GM23338 (cell line): Measurements from ENCODE around the gene IL7R. TPM values are rescaled to one million over a fixed set of nuclear protein-coding genes. Genes with fewer than 3 reads are reported as not detected.

Experiments
- ATAC-seq: fragments of 200-7000 bp; cut with Tn5 transposase; 3 replicates; pipeline ENCODE4 v1.9.1; 2020
- DNase-seq: peaks from one replicate; pipeline ENCODE4 v3.0.0-alpha.2; 2015; ENCODE audit warnings: low spot score
- H2AFZ ChIP-seq: fragments of 200-600 bp; sonication (generic); 2 replicates; pipeline ENCODE4 v1.8.0; 2016; ENCODE audit warnings: antibody characterized with exemption, mild to moderate bottlenecking, moderate library complexity
- H3F3A ChIP-seq: fragments of 200-600 bp; sonication (generic); replicated peaks from 2 replicates; pipeline ENCODE4 v1.8.0; 2017; ENCODE audit warnings: antibody characterized with exemption, mixed run types, low read depth
- H3K27ac ChIP-seq: fragments of 200-600 bp; sonication (generic); 2 replicates; pipeline ENCODE4 v1.6.1; 2016; ENCODE audit warnings: low read depth
- H3K27me3 ChIP-seq: fragments of 200-600 bp; sonication (generic); 2 replicates; pipeline ENCODE4 v1.8.0; 2016; ENCODE audit warnings: mild to moderate bottlenecking, mixed run types, moderate library complexity; ENCODE audit not compliant: insufficient read depth
- H3K36me3 ChIP-seq: fragments of 200-600 bp; sonication (generic); 2 replicates; pipeline ENCODE4 v1.8.0; 2016; ENCODE audit warnings: mild to moderate bottlenecking; ENCODE audit not compliant: insufficient read depth
- H3K4me1 ChIP-seq: fragments of 200-600 bp; sonication (generic); 2 replicates; pipeline ENCODE4 v1.8.0; 2016; ENCODE audit warnings: mild to moderate bottlenecking, moderate library complexity; ENCODE audit not compliant: insufficient read depth
- H3K4me2 ChIP-seq: fragments of 200-600 bp; sonication (generic); 2 replicates; pipeline ENCODE4 v1.7.1; 2017; ENCODE audit warnings: mixed run types
- H3K4me3 ChIP-seq: fragments of 200-600 bp; sonication (generic); 2 replicates; pipeline ENCODE4 v1.6.1; 2016; ENCODE audit warnings: mixed run types
- H3K79me2 ChIP-seq: fragments of 200-600 bp; sonication (generic); replicated peaks from 2 replicates; pipeline ENCODE4 v1.8.0; 2017; ENCODE audit warnings: mild to moderate bottlenecking; ENCODE audit not compliant: insufficient read depth
- H3K9me2 ChIP-seq: fragments of 200-600 bp; sonication (generic); 2 replicates; pipeline ENCODE4 v1.8.0; 2017; ENCODE audit not compliant: insufficient read depth
- H4K20me1 ChIP-seq: fragments of 200-600 bp; sonication (generic); replicated peaks from 2 replicates; pipeline ENCODE4 v1.8.0; 2017; ENCODE audit warnings: mild to moderate bottlenecking; ENCODE audit not compliant: insufficient read depth
- H3K27ac Mint-ChIP-seq: 2 replicates; pipeline ENCODE4 v1.8.0; 2020; ENCODE audit warnings: inconsistent platforms, mild to moderate bottlenecking, moderate library complexity, mixed read lengths
- H3K27me3 Mint-ChIP-seq: 3 replicates; pipeline ENCODE4 v1.8.0; 2022; ENCODE audit warnings: low read depth, mild to moderate bottlenecking, moderate library complexity, mixed read lengths, inconsistent platforms; ENCODE audit not compliant: insufficient read depth, poor library complexity
- H3K36me3 Mint-ChIP-seq: 3 replicates; pipeline ENCODE4 v1.8.0; 2021; ENCODE audit warnings: low read depth, mild to moderate bottlenecking, inconsistent platforms, moderate library complexity, mixed read lengths
- H3K4me1 Mint-ChIP-seq: 3 replicates; pipeline ENCODE4 v1.8.0; 2020; ENCODE audit warnings: mild to moderate bottlenecking, inconsistent platforms, mixed read lengths
- H3K4me3 Mint-ChIP-seq: 3 replicates; pipeline ENCODE4 v1.8.0; 2021; ENCODE audit warnings: moderate library complexity, mild to moderate bottlenecking, inconsistent platforms, mixed read lengths
- H3K9me3 Mint-ChIP-seq: 3 replicates; pipeline ENCODE4 v1.8.0; 2020; ENCODE audit warnings: moderate library complexity, mild to moderate bottlenecking, inconsistent platforms, mixed read lengths
- CREB1 ChIP-seq: fragments of 250-450 bp; sonication (Bioruptor Pico); IDR thresholded peaks from 2 replicates; pipeline ENCODE4 v1.5.0; 2020; ENCODE audit warnings: low read depth, mild to moderate bottlenecking, moderate library complexity
- CTCF ChIP-seq, 2 experiments: fragments of 200-600 bp in 1 of 2; sonication (generic) in 1 of 2; conservative IDR thresholded peaks; 2 replicates each; pipeline versions ENCODE4 v1.5.1 to v1.6.1; 2016 to 2017; ENCODE audit warnings: antibody characterized with exemption in 2 of 2, low read depth in 2 of 2, mild to moderate bottlenecking in 2 of 2, moderate library complexity in 1 of 2
- ETS1 ChIP-seq: IDR thresholded peaks from 2 replicates; pipeline ENCODE4 v1.6.1; 2016; ENCODE audit warnings: antibody characterized with exemption
- EZH2 ChIP-seq: fragments of 200-600 bp; sonication (generic); IDR thresholded peaks from one replicate; pipeline ENCODE4 v1.8.0; 2017; ENCODE audit warnings: antibody characterized with exemption, mild to moderate bottlenecking, low read depth; ENCODE audit not compliant: unreplicated experiment
- EZH2phosphoT487 ChIP-seq: fragments of 200-600 bp; sonication (generic); IDR thresholded peaks from one replicate; pipeline ENCODE4 v1.8.1; 2018; ENCODE audit warnings: antibody characterized with exemption; ENCODE audit not compliant: unreplicated experiment
- JUNB ChIP-seq: IDR thresholded peaks from one replicate; pipeline ENCODE4 v1.6.1; 2016; ENCODE audit warnings: antibody characterized with exemption; ENCODE audit not compliant: unreplicated experiment
- NANOG ChIP-seq: IDR thresholded peaks from 2 replicates; pipeline ENCODE4 v1.6.1; 2016; ENCODE audit warnings: antibody characterized with exemption, borderline replicate concordance
- POLR2AphosphoS5 ChIP-seq: IDR thresholded peaks from 2 replicates; pipeline ENCODE4 v1.6.1; 2016; ENCODE audit warnings: antibody characterized with exemption, low read depth
- REST ChIP-seq: IDR thresholded peaks from one replicate; pipeline ENCODE4 v1.6.1; 2018; ENCODE audit warnings: antibody characterized with exemption; ENCODE audit not compliant: unreplicated experiment
- ZNF462 ChIP-seq: fragments of 250-450 bp; sonication (Bioruptor Pico); IDR thresholded peaks from 2 replicates; pipeline ENCODE4 v1.5.0; 2020; ENCODE audit warnings: mild to moderate bottlenecking, moderate library complexity
- polyA plus RNA-seq: library from polyadenylated mRNA; unstranded; fragments of >200 nt; fragmentation: Nextera tagmentation; extraction: Ambion mirVana; gene quantifications from 2 replicates; pipeline ENCODE4 v1.2.1, GENCODE V29; 2016
- total RNA-seq: library from RNA; depleted of rRNA; stranded (reverse); fragments of >200 nt; shearing (Covaris generic); gene quantifications from 2 replicates; pipeline ENCODE4 v1.2.3, GENCODE V29; 2014

The IL7R gene
- total and polyA plus RNA-seq, 2 experiments from 2014 or later, result not detected

- TF ChIP-seq CTCF (conservative IDR thresholded peaks at IDR 0.05; ENCODE audit: low read depth in 2 of 2), result no peak
- no peak for TF ChIP-seq EZH2phosphoT487
- no peak for TF ChIP-seq ETS1
- TF ChIP-seq EZH2, result no peak
- TF ChIP-seq REST, result no peak
- TF ChIP-seq POLR2AphosphoS5, result no peak
- TF ChIP-seq NANOG, result no peak
Observed at GRCh38 chr5:35884191-35884769, 27.6 kb downstream of the IL7R start (continued).

GRCh38 chr5:35884773-35885172, 28.1 kb downstream of the IL7R start:
- Histone ChIP-seq H3K79me2 (no peaks in the 10 kb centered on the region), H3K4me2 (no peak overlapping the region), H3K27ac (no peak overlapping the region), H4K20me1 (no peaks in the 10 kb centered on the region), H3K4me3 (no peak overlapping the region), H2AFZ (no peak overlapping the region), H3K9me2 (peaks cover 6% of the 10 kb centered on the region; the same call in 1 of the 2 replicates), H3F3A (no peaks in the 10 kb centered on the region), H3K36me3 (no peaks in the 10 kb centered on the region), H3K27me3 (no peaks in the 10 kb centered on the region), H3K4me1 (no peaks in the 10 kb centered on the region)
- no peaks in the 10 kb centered on the region for H3K9me3 Mint-ChIP-seq
- DNase-seq (no peak), ATAC-seq (no peak)
- no peaks in the 10 kb centered on the region for H3K4me1 Mint-ChIP-seq
- no peak overlapping the region for H3K27ac Mint-ChIP-seq
- no peak overlapping the region for H3K4me3 Mint-ChIP-seq
- H3K36me3 Mint-ChIP-seq, result no peaks in the 10 kb centered on the region
- H3K27me3 Mint-ChIP-seq, result peaks cover 2% of the 10 kb centered on the region
- TF ChIP-seq ZNF462 (CRISPR knock-in tag), result no peak
- no peak for TF ChIP-seq CREB1
- TF ChIP-seq EZH2phosphoT487, result no peak
- no peak for TF ChIP-seq JUNB
- no peak for TF ChIP-seq ETS1
- no peak for TF ChIP-seq NANOG
- TF ChIP-seq EZH2, result no peak
- no peak for TF ChIP-seq POLR2AphosphoS5
